ENCODE results near the gene CNPY2. TPM values are rescaled to one million over a fixed set of nuclear protein-coding genes. Genes with fewer than 3 reads are reported as not detected.

The CNPY2 gene
- total RNA-seq, 1 experiment from 2014 or later = 193 TPM

GRCh38 chr12:56330936-56331490 is 15.2 kb upstream of the CNPY2 start (continued):
- no peak for TF ChIP-seq ZMAT4 (CRISPR knock-in tag; IDR thresholded peaks at IDR 0.05)
- TF ChIP-seq ZNF263 (CRISPR knock-in tag; IDR thresholded peaks at IDR 0.05; ENCODE audit: low read depth) = no peak
- no peak for TF ChIP-seq E2F5 (CRISPR knock-in tag; IDR thresholded peaks at IDR 0.05)
- TF ChIP-seq ZNF121 (CRISPR knock-in tag; IDR thresholded peaks at IDR 0.05) = no peak
- TF ChIP-seq AR (CRISPR knock-in tag; IDR thresholded peaks at IDR 0.05) = no peak
- TF ChIP-seq HMGA2 (CRISPR knock-in tag; IDR thresholded peaks at IDR 0.05) = no peak
- no peak for TF ChIP-seq MYBL2 (CRISPR knock-in tag; IDR thresholded peaks at IDR 0.05)
- TF ChIP-seq ELF4 (CRISPR knock-in tag; IDR thresholded peaks at IDR 0.05; ENCODE audit: low read depth) = no peak
- TF ChIP-seq NR1H2 (CRISPR knock-in tag; IDR thresholded peaks at IDR 0.05) = no peak
- TF ChIP-seq PREB (CRISPR knock-in tag; IDR thresholded peaks at IDR 0.05; ENCODE audit: borderline replicate concordance) = no peak
- TF ChIP-seq ZNF317 (CRISPR knock-in tag; IDR thresholded peaks at IDR 0.05; ENCODE audit: borderline replicate concordance, low read depth) = no peak
- no peak for TF ChIP-seq ATF3 (CRISPR knock-in tag; conservative IDR thresholded peaks at IDR 0.05)
- TF ChIP-seq PRRX2 (CRISPR knock-in tag; IDR thresholded peaks at IDR 0.05) = no peak

- no peak for DNase-seq (ENCODE audit: low spot score)
- Mint-ChIP-seq H3K9me3 (no peaks in the 10 kb centered on the region), H3K36me3 (peaks cover 39% of the 10 kb centered on the region), H3K27ac (no peak overlapping the region), H3K4me1 (no peaks in the 10 kb centered on the region), H3K4me3 (no peak overlapping the region), H3K27me3 (ENCODE audit: low read depth) (no peaks in the 10 kb centered on the region)
- POLR2A ChIA-PET = no interaction called here
- CTCF ChIA-PET = no interaction called here
- no peak for ATAC-seq
- TF ChIP-seq ZNF263 (CRISPR knock-in tag; IDR thresholded peaks at IDR 0.05; ENCODE audit: low read depth) = no peak
- no peak for TF ChIP-seq NFE2L1 (CRISPR knock-in tag; IDR thresholded peaks at IDR 0.05)
- TF ChIP-seq GABPB1 (CRISPR knock-in tag; IDR thresholded peaks at IDR 0.05) = no peak
- no peak for TF ChIP-seq ZNF512 (CRISPR knock-in tag; IDR thresholded peaks at IDR 0.05; ENCODE audit: borderline replicate concordance)
- TF ChIP-seq PREB (CRISPR knock-in tag; IDR thresholded peaks at IDR 0.05; ENCODE audit: borderline replicate concordance) = no peak
- no peak for TF ChIP-seq EMX1 (CRISPR knock-in tag; IDR thresholded peaks at IDR 0.05)
- no peak for TF ChIP-seq NFYB (CRISPR knock-in tag; conservative IDR thresholded peaks at IDR 0.05; ENCODE audit: low read depth)
- TF ChIP-seq ZNF396 (CRISPR knock-in tag; IDR thresholded peaks at IDR 0.05; ENCODE audit: borderline replicate concordance) = no peak
- TF ChIP-seq CDX4 (CRISPR knock-in tag; IDR thresholded peaks at IDR 0.05; ENCODE audit: borderline replicate concordance) = no peak
- TF ChIP-seq ZNF219 (CRISPR knock-in tag; IDR thresholded peaks at IDR 0.05; ENCODE audit: borderline replicate concordance) = no peak
- no peak for TF ChIP-seq SMAD4 (CRISPR knock-in tag; IDR thresholded peaks at IDR 0.05)
- TF ChIP-seq RELA (CRISPR knock-in tag; IDR thresholded peaks at IDR 0.05; ENCODE audit: borderline replicate concordance) = no peak
- TF ChIP-seq RORB (CRISPR knock-in tag; IDR thresholded peaks at IDR 0.05) = no peak
- TF ChIP-seq NR1H2 (CRISPR knock-in tag; IDR thresholded peaks at IDR 0.05) = no peak
- TF ChIP-seq ZNF138 (CRISPR knock-in tag; conservative IDR thresholded peaks at IDR 0.05) = no peak
- TF ChIP-seq MXD4 (CRISPR knock-in tag; IDR thresholded peaks at IDR 0.05; ENCODE audit: borderline replicate concordance) = no peak
- TF ChIP-seq SP1 (CRISPR knock-in tag; conservative IDR thresholded peaks at IDR 0.05) = no peak
Observed at GRCh38 chr12:56326533-56326932, 10.7 kb upstream of the CNPY2 start.

Measured in WTC11 (cell line).